ENCODE data around the gene PRKCA.
"Not testable (repeated sequence)": the region's sequence is repeated elsewhere in the genome, so short reads cannot be mapped to it uniquely, and the experiment has no call there.

PRKCA gene

GRCh38 chr17:66447159-66447558 is 144.7 kb downstream of the PRKCA start:
- no peak for DNase-seq

GRCh38 chr17:66448026-66448639 is 145.7 kb downstream of the PRKCA start:
- no peak for DNase-seq

GRCh38 chr17:66449418-66449977 is 147.1 kb downstream of the PRKCA start:
- DNase-seq, result no peak

GRCh38 chr17:66450008-66450851 is 147.8 kb downstream of the PRKCA start:
- no peak for DNase-seq

GRCh38 chr17:66450852-66451158 is 148.4 kb downstream of the PRKCA start:
- no peak for DNase-seq

- DNase-seq, result no peak
Measured at GRCh38 chr17:66451188-66452149, 149.1 kb downstream of the PRKCA start.

GRCh38 chr17:66455060-66455459 is 152.6 kb downstream of the PRKCA start:
- DNase-seq, result no peak

- DNase-seq, result not testable (repeated sequence)
Measured at GRCh38 chr17:66457499-66457898, 155.1 kb downstream of the PRKCA start.

GRCh38 chr17:66458782-66459181 is 156.4 kb downstream of the PRKCA start:
- DNase-seq, result no peak

- DNase-seq, result no peak
Measured at GRCh38 chr17:66459811-66460270, 157.4 kb downstream of the PRKCA start.

- no peak for DNase-seq
Measured at GRCh38 chr17:66460558-66460957, 158.1 kb downstream of the PRKCA start.

- no peak for DNase-seq
Measured at GRCh38 chr17:66461343-66461995, 159.1 kb downstream of the PRKCA start.

- DNase-seq, result no peak
Measured at GRCh38 chr17:66462010-66462409, 159.6 kb downstream of the PRKCA start.

GRCh38 chr17:66464921-66465320 is 162.5 kb downstream of the PRKCA start:
- no peak for DNase-seq

- DNase-seq, result no peak
Measured at GRCh38 chr17:66465701-66466100, 163.3 kb downstream of the PRKCA start.

GRCh38 chr17:66466106-66466820 is 163.8 kb downstream of the PRKCA start:
- DNase-seq, result no peak

- DNase-seq, result peak; percentile 46
Measured at GRCh38 chr17:66466840-66467367, 164.5 kb downstream of the PRKCA start.

- DNase-seq, result no peak
Measured at GRCh38 chr17:66467766-66468165, 165.4 kb downstream of the PRKCA start.

GRCh38 chr17:66468241-66469087 is 166.1 kb downstream of the PRKCA start:
- DNase-seq, result no peak

- no peak for DNase-seq
Measured at GRCh38 chr17:66469088-66469442, 166.7 kb downstream of the PRKCA start.

GRCh38 chr17:66469461-66469860 is 167.0 kb downstream of the PRKCA start:
- no peak for DNase-seq
